ENCODE results near the gene ADGRB3.
"Not testable (repeated sequence)": the region's sequence is repeated elsewhere in the genome, so short reads cannot be mapped to it uniquely, and the experiment has no call there.

The ADGRB3 gene

GRCh38 chr6:69116658-69117057 is 481.6 kb downstream of the ADGRB3 start:
- DNase-seq (ENCODE audit: low read depth in 3 of 3, low spot score in 1 of 3): no peak

DNA sequence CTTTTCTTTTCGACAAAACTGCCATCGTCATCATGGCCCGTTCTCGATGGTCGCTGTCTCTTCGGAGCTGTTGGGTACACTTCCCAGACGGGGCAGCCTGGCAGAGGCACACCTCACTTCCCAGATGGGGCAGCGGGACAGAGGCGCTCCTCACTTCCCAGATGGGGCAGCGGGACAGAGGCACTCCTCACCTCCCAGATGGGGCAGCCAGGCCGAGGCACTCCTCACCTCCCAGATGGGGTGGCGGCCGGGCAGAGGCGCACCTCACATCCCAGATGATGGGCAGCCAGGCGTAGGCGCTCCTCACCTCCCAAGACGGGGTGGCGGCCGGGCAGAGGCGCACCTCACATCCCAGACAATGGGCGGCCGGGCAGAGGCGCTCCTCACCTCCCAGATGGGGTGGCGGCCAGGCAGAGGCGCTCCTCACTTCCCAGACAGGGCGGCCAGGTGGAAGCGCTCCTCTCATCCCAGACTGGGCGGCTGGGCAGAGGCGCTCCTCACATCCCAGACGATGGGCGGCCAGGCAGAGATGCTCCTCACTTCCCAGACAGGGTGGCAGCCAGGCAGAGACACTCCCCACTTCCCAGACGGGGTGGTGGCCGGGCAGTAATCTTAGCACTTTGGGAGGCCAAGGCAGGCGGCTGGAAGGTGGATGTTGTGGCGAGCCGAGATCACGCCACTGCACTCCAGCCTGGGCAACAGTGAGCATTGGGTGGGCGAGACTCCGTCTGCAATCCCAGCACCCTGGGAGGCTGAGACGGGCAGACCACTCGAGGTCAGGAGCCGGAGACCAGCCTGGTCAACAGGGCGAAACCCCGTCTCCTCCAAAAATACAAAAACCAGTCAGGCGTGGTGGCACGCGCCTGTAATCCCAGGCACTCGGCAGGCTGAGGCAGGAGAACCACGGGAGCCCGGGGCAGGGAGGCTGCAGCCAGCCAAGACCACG is 486.7 kb downstream of the ADGRB3 start:
- not testable (repeated sequence) for DNase-seq (ENCODE audit: low read depth in 3 of 3, low spot score in 1 of 3)

DNA sequence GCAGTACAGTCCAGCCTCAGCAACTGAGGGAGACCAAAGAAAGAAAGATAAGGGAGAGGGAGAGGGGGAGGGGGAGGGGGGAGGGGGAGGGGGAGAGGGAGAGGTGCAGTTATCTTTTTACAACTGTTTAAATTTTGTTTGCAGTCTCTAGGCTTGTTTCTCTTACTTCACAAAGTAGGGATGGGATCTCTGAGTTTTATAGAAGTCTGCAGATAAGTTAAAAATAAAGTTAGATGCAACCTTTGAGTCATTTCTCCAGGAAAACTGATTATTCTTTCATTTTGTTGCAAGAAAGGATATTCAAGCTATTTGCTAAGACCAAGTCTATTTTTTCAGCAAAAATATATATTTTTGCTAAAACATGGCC is 487.3 kb downstream of the ADGRB3 start:
- no peak for DNase-seq (ENCODE audit: low read depth in 3 of 3, low spot score in 1 of 3)

GRCh38 chr6:69128411-69128810 is 493.3 kb downstream of the ADGRB3 start:
- DNase-seq (ENCODE audit: low read depth in 3 of 3, low spot score in 1 of 3): no peak

- no peak for DNase-seq (ENCODE audit: low read depth in 3 of 3, low spot score in 1 of 3)
These were observed 494.0 kb downstream of the ADGRB3 start for GRCh38 chr6:69129046-69129445.

DNA sequence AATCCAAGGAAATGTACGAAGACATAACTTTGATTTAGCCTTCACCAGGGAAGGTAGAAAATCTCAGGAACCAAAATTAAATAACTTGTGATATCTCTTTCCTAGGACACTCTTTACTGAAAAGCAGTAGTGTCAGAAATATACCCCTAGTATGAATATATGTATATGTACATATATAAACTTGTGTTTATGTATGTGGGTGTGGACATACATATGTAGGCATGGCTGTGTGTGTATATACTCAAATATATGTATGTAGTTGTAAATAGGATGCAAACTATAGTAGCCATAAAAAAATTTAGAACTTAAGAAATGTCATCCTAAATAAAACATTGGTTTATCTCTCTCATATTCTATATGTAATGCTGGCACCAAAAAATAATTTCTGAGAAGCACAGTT is 500.8 kb downstream of the ADGRB3 start:
- no peak for DNase-seq (ENCODE audit: low read depth in 3 of 3, low spot score in 1 of 3)

GRCh38 chr6:69138148-69138547 is 503.1 kb downstream of the ADGRB3 start:
- DNase-seq (ENCODE audit: low read depth in 3 of 3, low spot score in 1 of 3): no peak

GRCh38 chr6:69138893-69139494 is 503.9 kb downstream of the ADGRB3 start:
- DNase-seq (ENCODE audit: low read depth in 3 of 3, low spot score in 1 of 3): no peak

GRCh38 chr6:69145062-69145461 is 510.0 kb downstream of the ADGRB3 start:
- no peak for DNase-seq (ENCODE audit: low read depth in 3 of 3, low spot score in 1 of 3)

DNA sequence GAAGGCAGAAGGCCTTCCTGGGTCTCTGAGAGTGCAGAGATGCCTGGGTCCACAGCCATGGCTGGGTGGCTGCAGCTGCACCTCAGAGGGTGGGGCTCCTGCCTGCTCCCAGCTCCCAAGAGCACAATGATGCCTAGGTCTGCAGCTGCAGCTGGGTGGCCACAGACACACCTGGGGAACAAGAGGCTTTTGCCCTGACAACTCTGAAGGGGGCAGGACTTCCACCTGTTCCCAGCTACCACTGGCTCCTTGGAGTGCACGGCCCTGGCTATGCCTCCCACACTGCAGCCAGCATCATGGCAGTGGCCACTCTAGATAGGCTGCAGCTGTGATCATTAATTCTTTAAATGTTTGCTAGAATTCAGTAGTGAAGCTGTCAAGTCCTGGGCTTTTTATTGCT is 511.3 kb downstream of the ADGRB3 start:
- no peak for DNase-seq (ENCODE audit: low read depth in 3 of 3, low spot score in 1 of 3)

DNA sequence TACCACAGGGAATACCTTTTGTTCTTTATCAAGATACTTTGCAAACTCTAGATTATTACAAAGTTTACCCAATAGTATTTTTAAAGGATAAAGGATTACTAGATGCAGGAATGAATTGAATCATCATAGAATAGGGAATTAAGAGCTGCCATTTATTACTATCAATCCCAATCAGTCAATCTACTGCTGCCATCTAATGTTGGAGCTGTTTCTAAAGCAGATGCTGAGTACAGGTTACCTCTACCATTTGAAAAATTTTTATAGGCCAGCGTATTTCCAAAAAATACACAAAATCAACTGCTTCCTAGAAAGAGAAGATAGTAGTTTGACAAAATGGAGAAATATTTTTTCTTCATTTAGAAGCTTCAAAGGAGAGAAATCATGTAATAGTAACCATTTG is 520.4 kb downstream of the ADGRB3 start:
- no peak for DNase-seq (ENCODE audit: low read depth in 3 of 3, low spot score in 1 of 3)

DNA sequence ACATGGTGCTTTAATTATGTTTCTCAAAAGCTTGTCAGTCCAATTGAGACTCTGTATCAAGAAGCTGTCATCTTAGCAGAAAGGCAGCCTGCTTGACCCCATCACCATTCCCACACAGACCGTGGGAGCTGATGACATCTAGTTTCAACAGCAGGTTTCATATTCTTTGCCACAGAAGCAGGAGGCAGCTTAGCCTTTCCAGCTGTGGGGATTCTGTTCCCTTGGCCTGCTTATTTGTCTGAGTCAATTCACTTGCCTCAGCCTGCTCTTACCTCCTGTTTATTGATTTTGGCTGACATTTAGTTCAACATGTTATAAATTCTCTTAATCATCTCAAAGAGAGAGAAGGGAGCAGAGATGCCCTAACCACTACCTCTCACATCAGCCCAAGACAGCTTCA is 527.7 kb downstream of the ADGRB3 start:
- no peak for DNase-seq (ENCODE audit: low read depth in 3 of 3, low spot score in 1 of 3)

- no peak for DNase-seq (ENCODE audit: low read depth in 3 of 3, low spot score in 1 of 3)
These were observed 529.6 kb downstream of the ADGRB3 start for GRCh38 chr6:69164564-69165229.

DNA sequence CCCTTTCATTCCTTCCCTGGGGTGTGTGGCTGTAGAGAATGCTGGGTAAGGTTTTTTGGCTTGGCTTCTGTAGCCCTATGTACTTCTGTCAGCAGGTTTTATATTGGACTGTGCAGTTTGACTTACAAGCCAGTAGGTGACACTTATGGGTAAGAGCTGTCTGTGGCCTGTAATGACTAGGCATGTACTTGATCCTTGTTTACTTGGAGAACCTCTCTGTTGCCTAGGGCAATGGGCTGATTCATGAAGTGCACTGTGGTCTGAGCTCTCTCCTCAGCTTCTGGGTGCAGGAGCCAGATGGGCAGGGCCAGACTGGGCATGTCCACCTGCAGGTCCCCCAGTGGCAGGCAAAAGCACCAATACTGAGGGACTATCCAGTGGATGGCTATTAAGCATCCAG is 544.6 kb downstream of the ADGRB3 start:
- DNase-seq (ENCODE audit: low read depth in 3 of 3, low spot score in 1 of 3): no peak

DNA sequence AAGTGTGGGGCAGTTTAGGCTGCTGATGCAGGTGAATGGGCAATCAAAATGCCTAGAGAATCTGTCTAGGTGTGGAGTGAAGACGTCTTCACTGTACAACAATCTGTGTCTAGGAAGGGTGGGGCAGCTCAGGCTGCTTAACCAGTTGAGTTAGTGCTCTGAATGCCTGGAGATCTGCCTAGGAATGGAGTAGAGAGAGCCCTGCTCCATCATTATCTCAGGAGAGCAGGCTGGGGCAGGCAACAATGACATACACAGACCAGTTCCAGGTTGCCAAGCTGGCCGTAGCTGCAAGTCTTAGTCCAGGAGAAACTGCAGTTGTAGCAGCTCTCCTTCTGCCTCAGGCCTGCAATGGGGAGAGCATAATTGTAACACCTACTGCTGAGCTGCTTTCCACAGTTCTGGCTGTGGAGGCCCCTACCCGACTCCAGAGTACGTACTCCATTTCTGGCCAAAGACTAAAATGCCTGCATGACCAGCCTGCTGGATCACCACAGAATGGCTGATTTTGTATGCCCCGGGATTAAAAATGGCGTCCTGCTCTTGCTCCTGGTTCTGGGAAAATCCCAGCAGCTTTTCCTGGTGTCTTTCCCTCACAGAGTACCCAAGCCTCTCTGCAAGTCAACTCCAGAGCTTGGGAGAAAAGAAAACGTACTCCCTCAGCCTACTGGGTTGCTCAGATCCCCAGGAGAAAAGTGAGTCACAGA is 545.4 kb downstream of the ADGRB3 start:
- DNase-seq (ENCODE audit: low read depth in 3 of 3, low spot score in 1 of 3): no peak

GRCh38 chr6:69181964-69182363 is 546.9 kb downstream of the ADGRB3 start:
- DNase-seq (ENCODE audit: low read depth in 3 of 3, low spot score in 1 of 3): no peak

DNA sequence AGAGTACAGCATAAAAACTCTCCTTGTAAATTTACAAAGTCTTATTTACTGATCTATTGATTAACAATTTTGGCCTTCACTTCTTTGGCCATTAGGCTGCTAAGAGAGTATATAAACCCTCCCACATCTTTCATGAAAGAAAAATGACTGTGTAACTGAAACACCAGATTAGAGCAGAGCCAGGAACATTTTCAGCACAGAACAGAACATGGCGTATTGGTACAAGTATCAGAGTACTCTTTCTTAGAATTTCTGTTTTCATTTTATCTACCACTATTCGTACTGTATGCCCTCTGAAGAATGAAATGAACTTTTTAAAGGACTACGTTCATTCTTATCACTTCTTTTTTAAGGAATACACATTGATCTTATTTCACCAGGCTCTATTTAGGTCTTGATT is 550.2 kb downstream of the ADGRB3 start:
- no peak for DNase-seq (ENCODE audit: low read depth in 3 of 3, low spot score in 1 of 3)

- no peak for DNase-seq (ENCODE audit: low read depth in 3 of 3, low spot score in 1 of 3)
These were observed 567.7 kb downstream of the ADGRB3 start for GRCh38 chr6:69202768-69203167.

- DNase-seq (ENCODE audit: low read depth in 3 of 3, low spot score in 1 of 3): no peak
These were observed 581.0 kb downstream of the ADGRB3 start for GRCh38 chr6:69216127-69216526.

- no peak for DNase-seq (ENCODE audit: low read depth in 3 of 3, low spot score in 1 of 3)
These were observed 582.3 kb downstream of the ADGRB3 start for GRCh38 chr6:69217343-69217742.

DNA sequence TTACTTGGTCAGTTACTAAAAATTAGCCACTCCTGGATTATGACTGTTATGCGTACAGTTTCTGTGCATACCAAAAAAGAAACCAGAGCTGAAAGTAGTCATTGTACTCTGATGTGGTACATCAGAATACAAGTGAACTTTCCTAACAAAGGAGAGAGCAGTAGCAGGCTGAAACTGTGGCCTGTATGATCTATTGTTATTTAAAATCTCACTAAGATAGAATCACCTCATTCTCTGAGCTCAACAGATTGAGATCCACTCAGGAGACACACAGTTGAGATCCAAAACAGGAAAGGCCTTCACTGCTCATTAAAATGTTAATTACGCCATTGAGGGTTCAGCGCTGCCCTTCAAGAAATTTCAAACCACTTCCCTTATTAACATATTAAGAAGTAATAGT is 585.3 kb downstream of the ADGRB3 start:
- DNase-seq (ENCODE audit: low read depth in 3 of 3, low spot score in 1 of 3): no peak

- no peak for DNase-seq (ENCODE audit: low read depth in 3 of 3, low spot score in 1 of 3)
These were observed 596.9 kb downstream of the ADGRB3 start for GRCh38 chr6:69232008-69232407.

All from stimulated activated CD4-positive, alpha-beta T cell treated with anti-CD3 and anti-CD28 coated beads, TNF-alpha, amount 100 ng/mL, for 1 hour (primary cell).